SK-N-MC (cell line): Measurements from ENCODE around the gene ZNF618.

Experiments
- EZH2 ChIP-seq: fragments of 200-600 bp; sonication (generic); IDR thresholded peaks from one replicate; pipeline ENCODE4 v1.6.1; 2017; ENCODE audit warnings: antibody characterized with exemption
- FOXP2 ChIP-seq: optimal IDR thresholded peaks from 2 replicates; pipeline ENCODE3; 2011; ENCODE audit warnings: mild to moderate bottlenecking, moderate library complexity; ENCODE audit not compliant: insufficient read depth; ENCODE audit errors: extremely low read length, control extremely low read depth
- POLR2AphosphoS5 ChIP-seq: IDR thresholded peaks from 2 replicates; pipeline ENCODE4 v1.6.1; 2012; ENCODE audit warnings: mild to moderate bottlenecking, low read depth, low read length, borderline replicate concordance

GRCh38 chr9:113927277-113927676, 51.2 kb downstream of the ZNF618 start:
- TF ChIP-seq POLR2AphosphoS5 (no peak), EZH2 (no peak), FOXP2 (no peak)
